Measurements from ENCODE around the gene CARD11.

DNA sequence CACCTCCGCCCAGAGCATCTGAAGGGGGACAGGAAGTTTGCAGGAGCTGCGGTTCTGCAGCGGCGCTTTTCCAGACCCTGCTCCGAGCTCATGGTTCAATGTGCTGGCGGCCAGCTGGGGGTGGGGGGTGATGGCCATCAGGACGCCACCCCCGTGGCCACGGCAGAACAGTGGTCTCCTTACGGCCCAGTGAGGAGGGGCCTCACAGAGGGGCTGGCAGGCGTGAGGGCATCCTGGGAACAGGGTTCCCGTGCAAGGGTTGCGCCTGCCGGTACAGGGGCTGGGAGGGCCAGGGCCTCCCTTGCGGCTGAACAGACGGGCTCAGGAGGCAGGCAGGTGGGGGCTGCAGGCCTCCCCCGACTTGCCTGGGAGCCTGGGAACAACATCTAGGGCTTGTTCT, 160.6 kb downstream of the CARD11 start:
- no peak for TF ChIP-seq THAP11 (CRISPR knock-in tag; IDR thresholded peaks at IDR 0.05)
- TF ChIP-seq, protein P1, sequence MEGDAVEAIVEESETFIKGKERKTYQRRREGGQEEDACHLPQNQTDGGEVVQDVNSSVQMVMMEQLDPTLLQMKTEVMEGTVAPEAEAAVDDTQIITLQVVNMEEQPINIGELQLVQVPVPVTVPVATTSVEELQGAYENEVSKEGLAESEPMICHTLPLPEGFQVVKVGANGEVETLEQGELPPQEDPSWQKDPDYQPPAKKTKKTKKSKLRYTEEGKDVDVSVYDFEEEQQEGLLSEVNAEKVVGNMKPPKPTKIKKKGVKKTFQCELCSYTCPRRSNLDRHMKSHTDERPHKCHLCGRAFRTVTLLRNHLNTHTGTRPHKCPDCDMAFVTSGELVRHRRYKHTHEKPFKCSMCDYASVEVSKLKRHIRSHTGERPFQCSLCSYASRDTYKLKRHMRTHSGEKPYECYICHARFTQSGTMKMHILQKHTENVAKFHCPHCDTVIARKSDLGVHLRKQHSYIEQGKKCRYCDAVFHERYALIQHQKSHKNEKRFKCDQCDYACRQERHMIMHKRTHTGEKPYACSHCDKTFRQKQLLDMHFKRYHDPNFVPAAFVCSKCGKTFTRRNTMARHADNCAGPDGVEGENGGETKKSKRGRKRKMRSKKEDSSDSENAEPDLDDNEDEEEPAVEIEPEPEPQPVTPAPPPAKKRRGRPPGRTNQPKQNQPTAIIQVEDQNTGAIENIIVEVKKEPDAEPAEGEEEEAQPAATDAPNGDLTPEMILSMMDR (CRISPR knock-in tag; IDR thresholded peaks at IDR 0.05) = no peak
- TF ChIP-seq CEBPB (IDR thresholded peaks at IDR 0.05; ENCODE audit: borderline replicate concordance, low read depth, low read length) = no peak
- TF ChIP-seq ONECUT2 (CRISPR knock-in tag; IDR thresholded peaks at IDR 0.05) = no peak
- TF ChIP-seq POLR2AphosphoS5 (IDR thresholded peaks at IDR 0.05; ENCODE audit: low read depth, low read length) = no peak
